ENCODE results near the gene NR2C1.
"Not testable (repeated sequence)": the region's sequence is repeated elsewhere in the genome, so short reads cannot be mapped to it uniquely, and the experiment has no call there.

- TF ChIP-seq, protein P1, sequence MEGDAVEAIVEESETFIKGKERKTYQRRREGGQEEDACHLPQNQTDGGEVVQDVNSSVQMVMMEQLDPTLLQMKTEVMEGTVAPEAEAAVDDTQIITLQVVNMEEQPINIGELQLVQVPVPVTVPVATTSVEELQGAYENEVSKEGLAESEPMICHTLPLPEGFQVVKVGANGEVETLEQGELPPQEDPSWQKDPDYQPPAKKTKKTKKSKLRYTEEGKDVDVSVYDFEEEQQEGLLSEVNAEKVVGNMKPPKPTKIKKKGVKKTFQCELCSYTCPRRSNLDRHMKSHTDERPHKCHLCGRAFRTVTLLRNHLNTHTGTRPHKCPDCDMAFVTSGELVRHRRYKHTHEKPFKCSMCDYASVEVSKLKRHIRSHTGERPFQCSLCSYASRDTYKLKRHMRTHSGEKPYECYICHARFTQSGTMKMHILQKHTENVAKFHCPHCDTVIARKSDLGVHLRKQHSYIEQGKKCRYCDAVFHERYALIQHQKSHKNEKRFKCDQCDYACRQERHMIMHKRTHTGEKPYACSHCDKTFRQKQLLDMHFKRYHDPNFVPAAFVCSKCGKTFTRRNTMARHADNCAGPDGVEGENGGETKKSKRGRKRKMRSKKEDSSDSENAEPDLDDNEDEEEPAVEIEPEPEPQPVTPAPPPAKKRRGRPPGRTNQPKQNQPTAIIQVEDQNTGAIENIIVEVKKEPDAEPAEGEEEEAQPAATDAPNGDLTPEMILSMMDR (IDR thresholded peaks at IDR 0.05) = not testable (repeated sequence)
- TF ChIP-seq POLR2A (IDR thresholded peaks at IDR 0.05) = not testable (repeated sequence)
Measured at GRCh38 chr12:94985099-94985498, 88.3 kb downstream of the NR2C1 start.
